HG03025 (cell line): ENCODE results near the gene IL1RN.

ENCODE experiments used
- ATAC-seq: cut with Tn5 transposase; IDR thresholded peaks from one replicate; pipeline ENCODE4 v1.9.1; 2021; ENCODE audit warnings: mild to moderate bottlenecking, moderate library complexity; ENCODE audit not compliant: unreplicated experiment, low FRiP score

The IL1RN gene

DNA sequence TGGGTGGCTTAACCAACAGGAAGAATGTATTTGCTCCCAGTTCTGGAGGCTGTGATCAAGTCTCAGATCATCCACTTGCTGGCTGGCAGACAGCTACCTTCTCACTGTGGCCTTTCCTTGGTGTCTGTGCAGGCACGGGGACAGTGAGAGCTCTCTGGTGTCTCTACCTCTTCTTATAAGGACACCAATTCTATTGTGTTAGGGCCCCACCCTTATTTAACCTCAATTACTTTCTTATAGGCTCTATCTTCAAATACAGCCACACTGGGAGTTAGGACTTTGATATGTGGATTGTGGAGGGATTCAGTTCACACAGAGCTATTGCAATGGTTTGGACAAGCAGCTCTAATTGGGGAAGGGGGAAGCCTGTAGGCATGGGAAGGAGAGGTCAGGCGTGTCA lies 25.3 kb upstream of the IL1RN start:
- ATAC-seq = no peak

DNA sequence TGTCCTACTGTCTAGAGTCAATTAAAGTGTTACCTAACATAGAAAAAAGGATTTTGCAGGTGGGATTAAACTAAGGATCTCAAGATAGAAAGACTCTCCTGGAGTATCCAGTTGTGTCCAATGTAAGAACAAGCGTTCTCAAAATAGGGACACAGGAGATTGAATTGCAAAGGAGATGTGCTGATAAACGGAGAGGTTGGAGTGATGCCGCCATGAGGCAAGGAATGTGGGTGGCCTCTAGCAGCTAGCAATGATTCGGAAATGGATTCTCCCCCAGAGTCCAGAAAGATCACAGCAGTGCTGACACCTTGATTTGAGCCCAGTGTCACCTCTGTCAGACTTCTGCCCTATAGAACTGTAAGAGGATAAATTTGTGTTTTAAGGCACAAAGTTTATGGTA lies 24.1 kb upstream of the IL1RN start:
- no peak for ATAC-seq

DNA sequence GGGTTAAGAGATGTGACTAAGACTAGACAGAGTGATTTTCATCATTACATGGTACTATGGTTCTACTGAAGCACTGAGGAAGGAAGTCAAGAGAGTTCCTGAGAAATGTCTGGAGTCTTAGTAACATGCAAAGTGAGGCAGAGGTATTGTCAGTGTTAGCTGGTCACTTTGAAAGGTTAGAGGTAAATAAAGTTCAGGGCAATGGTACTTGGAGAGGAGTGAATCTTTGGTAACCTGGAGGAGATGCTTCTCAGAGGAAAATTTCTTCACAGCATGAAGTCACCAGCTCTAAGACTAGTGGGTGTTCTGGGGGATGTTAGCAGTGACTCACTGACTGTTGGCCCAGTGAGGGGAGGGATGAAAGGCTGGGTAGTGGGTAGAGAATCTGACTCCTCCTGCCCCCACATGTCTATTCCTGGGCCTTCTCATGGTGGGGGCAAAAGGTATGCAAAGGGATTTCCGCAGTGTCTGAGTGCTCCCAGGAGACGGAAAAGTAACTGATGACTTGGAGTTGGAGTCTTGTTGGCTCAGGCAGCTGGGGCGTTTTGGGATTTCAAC lies 23.3 kb upstream of the IL1RN start:
- ATAC-seq = no peak

- no peak for ATAC-seq
These were observed 22.2 kb upstream of the IL1RN start for GRCh38 chr2:113105047-113105785.

DNA sequence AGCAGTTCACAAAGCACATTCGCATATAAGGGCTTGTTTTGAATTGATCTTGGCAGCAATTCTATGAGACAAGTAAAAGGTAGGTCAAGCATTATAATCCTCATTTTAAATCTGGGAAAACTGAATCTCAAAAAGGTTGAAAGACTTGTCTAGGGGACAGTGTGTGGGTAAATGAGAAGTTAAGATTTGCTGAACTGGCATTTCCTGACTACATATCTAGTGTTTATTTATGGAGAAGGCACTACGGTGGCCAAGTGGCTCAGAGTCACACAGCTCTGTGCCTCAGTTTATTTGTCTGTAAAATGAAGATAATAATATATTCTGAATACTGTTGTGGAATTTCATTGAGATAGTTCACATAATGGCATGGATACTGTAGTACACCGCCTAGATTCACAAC lies 16.3 kb upstream of the IL1RN start:
- ATAC-seq = no peak

GRCh38 chr2:113111823-113112287 lies 15.5 kb upstream of the IL1RN start:
- no peak for ATAC-seq

DNA sequence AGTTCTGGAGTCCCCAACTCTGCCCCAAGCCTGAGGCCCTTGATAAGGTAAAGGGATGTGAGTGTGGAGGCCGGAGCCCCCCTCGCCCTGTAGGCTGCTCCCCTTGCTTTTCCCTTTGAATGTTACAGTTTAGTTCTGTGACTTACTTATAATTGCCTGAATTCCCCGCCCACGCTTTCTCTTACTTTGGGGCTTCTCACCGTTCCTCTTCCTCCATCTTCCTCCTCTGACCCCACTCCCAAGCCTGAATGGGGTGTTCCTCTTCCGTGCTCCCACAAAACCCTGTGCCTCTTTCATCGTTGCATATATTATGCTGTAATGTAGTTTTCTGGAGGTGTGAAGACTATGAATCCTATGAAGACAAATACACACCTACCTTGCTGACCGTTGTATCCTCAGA lies 15.0 kb upstream of the IL1RN start:
- ATAC-seq = no peak

DNA sequence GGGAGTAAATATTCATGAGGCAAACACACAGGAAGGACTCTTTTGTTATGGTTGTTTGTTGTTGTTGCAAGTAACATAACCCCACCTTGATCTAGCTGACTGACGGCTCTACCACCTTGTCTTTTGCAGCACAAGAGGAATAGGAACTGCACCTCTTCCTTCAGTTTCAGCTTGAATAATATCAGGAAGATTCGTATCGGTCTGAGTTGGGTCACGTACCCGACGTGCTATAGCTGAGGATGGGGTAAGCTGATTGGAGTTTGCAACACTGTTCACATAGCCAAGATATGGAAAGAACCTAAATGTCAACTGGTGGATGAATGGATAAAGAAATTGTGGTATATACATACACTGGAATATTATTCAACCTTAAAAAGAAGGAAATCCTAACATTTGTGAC lies 14.5 kb upstream of the IL1RN start:
- ATAC-seq = no peak

DNA sequence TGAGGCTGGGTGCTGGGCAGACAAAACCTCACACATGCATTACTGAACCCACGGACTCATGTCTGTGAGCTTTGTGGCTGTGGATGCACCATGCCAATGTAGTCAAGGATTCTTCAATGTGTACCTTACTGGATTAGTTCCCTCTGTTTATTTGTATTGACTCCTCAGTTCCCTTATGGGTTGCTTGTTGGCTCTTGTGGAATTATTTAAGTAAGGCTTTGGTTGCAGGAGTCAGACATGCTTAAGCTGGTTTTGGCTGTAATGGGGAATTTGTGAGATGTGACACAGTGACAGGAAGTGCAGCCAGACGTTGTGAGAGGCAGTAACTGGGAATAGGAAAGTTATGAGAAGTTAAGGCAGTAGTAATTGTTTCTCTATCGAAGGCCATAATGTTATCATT lies 13.6 kb upstream of the IL1RN start:
- ATAC-seq = no peak

GRCh38 chr2:113114224-113114945 lies 13.0 kb upstream of the IL1RN start:
- ATAC-seq = no peak

DNA sequence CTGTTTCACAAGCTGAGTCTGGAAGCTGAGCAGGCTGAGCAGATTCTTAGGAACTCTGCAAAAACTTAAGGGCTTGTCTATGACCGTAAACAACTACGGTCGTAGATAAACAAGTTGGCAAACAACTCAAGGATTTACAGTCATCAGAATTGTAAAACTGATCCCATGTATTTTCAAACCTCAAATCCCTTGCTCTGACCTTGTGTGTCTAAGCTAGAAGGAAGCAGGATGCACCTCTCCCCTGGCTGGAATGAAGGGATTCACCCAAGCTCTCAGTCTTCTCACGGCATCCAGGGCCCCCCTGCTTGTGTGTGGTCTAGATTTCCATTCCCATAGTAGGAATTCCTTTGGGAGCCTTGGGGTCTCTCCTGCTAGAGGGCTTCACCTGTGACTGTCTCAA lies 12.4 kb upstream of the IL1RN start:
- no peak for ATAC-seq

GRCh38 chr2:113116100-113116958 lies 11.1 kb upstream of the IL1RN start:
- ATAC-seq = no peak

- ATAC-seq = no peak
These were observed 9.7 kb upstream of the IL1RN start for GRCh38 chr2:113117541-113118262.

DNA sequence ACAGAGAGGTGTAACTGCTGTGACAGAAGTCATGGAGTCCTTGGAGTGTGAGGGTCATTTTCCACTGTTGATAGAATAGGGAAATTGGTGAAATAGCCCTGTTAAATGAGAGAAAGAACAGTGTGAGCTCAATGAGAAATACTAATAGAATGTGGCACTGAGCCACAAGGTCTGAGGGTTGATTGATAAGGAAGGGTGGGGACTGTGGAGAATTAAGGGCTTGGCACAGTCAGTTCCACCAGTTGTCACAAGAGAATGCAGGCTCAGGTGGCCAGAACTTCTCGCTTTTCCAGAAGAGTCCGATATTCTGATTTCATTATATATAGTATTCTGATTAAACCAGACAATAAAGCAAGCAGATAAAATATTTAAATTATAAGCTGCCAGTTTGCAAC lies 9.1 kb upstream of the IL1RN start:
- no peak for ATAC-seq

DNA sequence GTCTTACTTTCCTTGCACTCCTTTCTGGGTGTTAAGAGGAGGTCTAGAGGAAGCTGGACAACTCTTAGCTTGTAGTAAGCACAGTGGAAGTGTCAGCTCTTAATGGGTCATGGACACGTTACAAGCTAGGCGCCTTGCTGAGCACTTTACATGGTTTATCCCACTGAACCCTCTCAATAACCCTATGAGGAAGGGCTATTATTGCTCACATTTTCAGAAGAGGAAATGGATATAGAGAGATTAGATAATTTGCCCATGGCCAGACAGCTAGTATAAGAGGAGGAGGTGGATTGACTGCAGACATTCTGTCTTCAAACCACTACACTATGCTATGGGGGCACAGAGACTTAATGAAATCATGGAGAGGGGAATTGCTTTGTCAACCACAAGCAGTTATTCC lies 8.3 kb upstream of the IL1RN start:
- ATAC-seq = no peak

- ATAC-seq = no peak
These were observed 6.5 kb upstream of the IL1RN start for GRCh38 chr2:113120861-113121260.

DNA sequence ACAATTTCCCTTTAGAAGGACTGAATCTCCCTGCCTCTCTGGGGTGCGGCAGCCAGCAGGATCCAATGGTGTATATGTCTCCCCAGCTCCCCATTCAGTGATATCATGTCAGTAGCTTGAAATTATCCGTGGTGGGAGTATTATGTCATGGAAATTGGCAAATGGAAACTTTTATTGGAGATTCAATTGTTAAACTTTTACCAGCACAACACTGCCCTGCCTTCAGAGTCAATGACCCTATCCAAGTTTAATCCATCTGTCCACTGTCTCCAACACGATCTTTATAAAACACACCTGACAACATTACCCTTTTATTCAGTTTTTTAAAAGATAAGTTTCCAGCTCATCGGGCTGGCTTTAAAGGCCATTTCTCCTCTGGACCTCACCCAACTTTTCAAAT lies 5.0 kb upstream of the IL1RN start:
- no peak for ATAC-seq

- no peak for ATAC-seq
These were observed 3.7 kb upstream of the IL1RN start for GRCh38 chr2:113123726-113124125.

DNA sequence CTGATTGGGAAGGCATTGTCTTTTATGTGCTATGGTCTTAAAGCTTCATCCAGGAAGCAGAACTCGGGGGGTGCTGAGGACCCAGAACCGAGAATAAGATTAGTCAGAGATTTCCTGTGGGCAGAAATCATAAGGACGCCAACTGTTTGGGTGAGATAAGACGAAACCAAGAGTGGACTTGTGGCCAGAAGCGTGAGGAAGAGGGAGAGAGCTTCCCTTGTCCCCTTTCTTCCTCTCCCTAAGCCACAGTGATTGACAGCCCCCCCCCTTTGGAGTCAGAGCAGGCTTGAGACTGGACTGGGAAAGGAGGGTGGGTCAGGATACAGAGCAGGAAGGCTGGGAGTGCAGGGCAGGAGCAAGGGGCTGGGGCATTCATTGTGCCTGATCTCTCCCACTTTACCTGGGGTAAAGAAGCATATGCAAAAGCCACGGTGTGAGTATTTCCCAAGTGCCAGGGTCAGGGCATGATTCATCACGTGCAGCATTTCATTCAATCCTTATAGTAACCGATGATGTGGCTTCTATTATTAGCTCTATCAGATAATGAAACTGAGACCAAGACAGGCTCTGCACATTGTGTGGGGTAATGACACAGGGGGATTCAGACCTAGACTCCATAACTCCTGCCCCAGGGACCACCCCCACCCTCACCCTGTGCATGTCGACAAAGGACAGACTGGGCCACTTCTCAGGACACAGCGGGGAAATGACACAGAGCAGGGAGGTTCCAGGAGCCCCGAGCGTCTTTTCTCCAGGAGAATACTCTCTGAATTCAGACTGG lies 3.0 kb upstream of the IL1RN start:
- ATAC-seq = no peak
